Measurements from ENCODE around the gene FGB. TPM values are rescaled to one million over a fixed set of nuclear protein-coding genes. Genes with fewer than 3 reads are reported as not detected.

The FGB gene
- total and polyA plus RNA-seq, 9 of the 15 experiments (the other 6 are each of a cell fraction or from before 2014, with no cell fraction given) = 0.07 to 1.9 (median 0.13) TPM; not detected in 6

- Histone ChIP-seq H3K4me2 (ENCODE audit: insufficient read depth, low read length) (no peak overlapping the region), H3K9me3 (replicated peaks; ENCODE audit: control insufficient read depth, insufficient read depth, low read depth, low read length) (no peaks in the 10 kb centered on the region), H3K27ac (ENCODE audit: extremely low read depth, low read depth, low read length) (no peak overlapping the region), H4K20me1 (replicated peaks; ENCODE audit: control insufficient read depth, insufficient read depth, low read length) (no peaks in the 10 kb centered on the region), H3K36me3 (ENCODE audit: control insufficient read depth, insufficient read depth, low read length) (no peaks in the 10 kb centered on the region), H3K27me3 (ENCODE audit: control insufficient read depth in 2 of 2, insufficient read depth in 2 of 2, low read length in 2 of 2) (peaks cover 0 to 4% of the 10 kb centered on the region in 2 experiments; a peak in 2 of 5 replicates), H3K9ac (ENCODE audit: insufficient read depth in 1 of 2, low read depth in 2 of 2, low read length in 2 of 2) (no peak overlapping the region), H2AFZ (ENCODE audit: low read depth, low read length) (no peak overlapping the region), H3K9me1 (ENCODE audit: control insufficient read depth, insufficient read depth, low read length) (no peaks in the 10 kb centered on the region), H3K4me1 (replicated peaks in 1 of 2; ENCODE audit: control insufficient read depth in 2 of 2, insufficient read depth in 2 of 2, low read length in 2 of 2) (no peaks in the 10 kb centered on the region), H3K79me2 (ENCODE audit: control insufficient read depth, insufficient read depth, low read length) (no peaks in the 10 kb centered on the region), H3K4me3 (no peak overlapping the region)
- CTCF ChIA-PET (ENCODE audit: low intra/inter-chr PET ratio) = no interaction called here
- ATAC-seq = no peak
- 0% methylated on average over 1 of the region's 1 CpG for WGBS (ENCODE audit: insufficient coverage, low coverage, missing lambda C conversion rate)
- no TSS peak for BruUV-seq (replicated peaks)
- no peak for FAIRE-seq
- no peak for DNase-seq (ENCODE audit: extremely low read depth in 1 of 4, low spot score in 3 of 4)
- TF ChIP-seq CSDE1 (IDR thresholded peaks at IDR 0.05) = no peak
- no peak for TF ChIP-seq THAP12 (CRISPR knock-in tag; IDR thresholded peaks at IDR 0.05)
- no peak for TF ChIP-seq PRMT5 (CRISPR knock-in tag; IDR thresholded peaks at IDR 0.05)
- TF ChIP-seq NR4A1 (CRISPR knock-in tag; IDR thresholded peaks at IDR 0.05) = no peak
- no peak for TF ChIP-seq NR4A1 (tag; IDR thresholded peaks at IDR 0.05)
- TF ChIP-seq BRCA1 (IDR thresholded peaks at IDR 0.05) = no peak
- TF ChIP-seq BRCA1 (CRISPR knock-in tag; IDR thresholded peaks at IDR 0.05) = no peak
- no peak for TF ChIP-seq TAL1 (IDR thresholded peaks at IDR 0.05)
- POLR2A ChIA-PET = interaction anchor here (0.7 to 1.3 kb wide), 3 partner anchors 56 to 68 kb away, joined by 3 to 5 read pairs (median 3); no protein-coding TSS in a partner anchor
- intact Hi-C loops (cut with micrococcal nuclease) = loop anchor here (10.0 kb wide), 1 partner anchor 755 kb away; the partner anchor contains the start of gene MAP9
- in situ Hi-C loops (cut with MboI) = loop anchor here (10.0 kb wide), 1 partner anchor 1305 kb away; no protein-coding TSS in a partner anchor
Measured at GRCh38 chr4:154620111-154620510, 57.3 kb downstream of the FGB start.

Small RNA genes lying within 50 kb of the gene (small RNA-seq; reads per million reads assigned to genes)
- not detected for gene RNU6-1285P

Other genes with a start within 250 kb of the FGB start
- 5.5 and 5.7 TPM in 2 replicates for gene DCHS2, start 71.2 kb upstream of the FGB start, total RNA-seq (2014; rRNA removed)
- gene DCHS2, start 71.2 kb upstream of the FGB start, total RNA-seq (2014; rRNA removed; fragmentation: Illumina TruSeq; extraction: Trizol) = 6.8 and 7.4 TPM in 2 replicates
- gene DCHS2, start 71.2 kb upstream of the FGB start, total RNA-seq (2015; rRNA removed; fragmentation: Illumina TruSeq; extraction: Trizol) = 5.7 and 5.8 TPM in 2 replicates
- gene DCHS2, start 71.2 kb upstream of the FGB start, total RNA-seq (2021) = 6.9 and 7.1 TPM in 2 replicates
- 1.8 and 2.8 TPM in 2 replicates for gene DCHS2, start 71.2 kb upstream of the FGB start, polyA plus RNA-seq (2011; rRNA removed)
- gene DCHS2, start 71.2 kb upstream of the FGB start, polyA plus RNA-seq (2014; fragmentation: Illumina TruSeq; extraction: Trizol) = 4.7 and 5.3 TPM in 2 replicates
- under 1 TPM; 0.49 to 0.92 TPM for gene DCHS2, start 71.2 kb upstream of the FGB start, polyA plus RNA-seq (2014; fragmentation: Nextera tagmentation; extraction: Ambion mirVana)
- 4.6 TPM in 2 replicates for gene DCHS2, start 71.2 kb upstream of the FGB start, polyA plus RNA-seq (2014; rRNA removed)
- gene PLRG1, start 12.6 kb upstream of the FGB start, total RNA-seq (2014; rRNA removed) = 48.0 and 53.1 TPM in 2 replicates
- gene PLRG1, start 12.6 kb upstream of the FGB start, total RNA-seq (2014; rRNA removed; fragmentation: Illumina TruSeq; extraction: Trizol) = 120 and 142 TPM in 2 replicates
- 67.3 and 68.9 TPM in 2 replicates for gene PLRG1, start 12.6 kb upstream of the FGB start, total RNA-seq (2015; rRNA removed; fragmentation: Illumina TruSeq; extraction: Trizol)
- gene PLRG1, start 12.6 kb upstream of the FGB start, total RNA-seq (2021) = 121 and 122 TPM in 2 replicates
- gene PLRG1, start 12.6 kb upstream of the FGB start, polyA plus RNA-seq (2011; rRNA removed) = 141 and 204 TPM in 2 replicates
- gene PLRG1, start 12.6 kb upstream of the FGB start, polyA plus RNA-seq (2014; fragmentation: Illumina TruSeq; extraction: Trizol) = 114 and 116 TPM in 2 replicates
- gene PLRG1, start 12.6 kb upstream of the FGB start, polyA plus RNA-seq (2014; fragmentation: Nextera tagmentation; extraction: Ambion mirVana) = 100 to 1,000 TPM; 218 to 248 TPM
- 107 and 118 TPM in 2 replicates for gene PLRG1, start 12.6 kb upstream of the FGB start, polyA plus RNA-seq (2014; rRNA removed)
- gene FGA, start 27.7 kb downstream of the FGB start, total RNA-seq (2014; rRNA removed) = not detected in 2 replicates
- gene FGA, start 27.7 kb downstream of the FGB start, total RNA-seq (2014; rRNA removed; fragmentation: Illumina TruSeq; extraction: Trizol) = not detected in 2 replicates
- gene FGA, start 27.7 kb downstream of the FGB start, total RNA-seq (2015; rRNA removed; fragmentation: Illumina TruSeq; extraction: Trizol) = not detected in 2 replicates
- 2.5 and 3.4 TPM in 2 replicates for gene FGA, start 27.7 kb downstream of the FGB start, total RNA-seq (2021)
- 0.08 TPM in 1 of 2 replicates, not detected in the other for gene FGA, start 27.7 kb downstream of the FGB start, polyA plus RNA-seq (2011; rRNA removed)
- 0.06 TPM in 1 of 2 replicates, not detected in the other for gene FGA, start 27.7 kb downstream of the FGB start, polyA plus RNA-seq (2014; fragmentation: Illumina TruSeq; extraction: Trizol)
- under 1 TPM in 1 of 2 experiments, not detected in 1; 0.04 TPM for gene FGA, start 27.7 kb downstream of the FGB start, polyA plus RNA-seq (2014; fragmentation: Nextera tagmentation; extraction: Ambion mirVana)
- gene FGA, start 27.7 kb downstream of the FGB start, polyA plus RNA-seq (2014; rRNA removed) = not detected in 2 replicates
- gene FGG, start 49.6 kb downstream of the FGB start, total RNA-seq (2014; rRNA removed) = 0.45 TPM in 1 of 2 replicates, not detected in the other
- gene FGG, start 49.6 kb downstream of the FGB start, total RNA-seq (2014; rRNA removed; fragmentation: Illumina TruSeq; extraction: Trizol) = 0.33 TPM in 1 of 2 replicates, not detected in the other
- gene FGG, start 49.6 kb downstream of the FGB start, total RNA-seq (2015; rRNA removed; fragmentation: Illumina TruSeq; extraction: Trizol) = not detected in 2 replicates
- gene FGG, start 49.6 kb downstream of the FGB start, total RNA-seq (2021) = 1.9 and 2.2 TPM in 2 replicates
- 0.08 and 0.24 TPM in 2 replicates for gene FGG, start 49.6 kb downstream of the FGB start, polyA plus RNA-seq (2011; rRNA removed)
- 0.12 TPM in 1 of 2 replicates, not detected in the other for gene FGG, start 49.6 kb downstream of the FGB start, polyA plus RNA-seq (2014; fragmentation: Illumina TruSeq; extraction: Trizol)
- gene FGG, start 49.6 kb downstream of the FGB start, polyA plus RNA-seq (2014; fragmentation: Nextera tagmentation; extraction: Ambion mirVana) = under 1 TPM; 0.34 to 0.41 TPM
- gene FGG, start 49.6 kb downstream of the FGB start, polyA plus RNA-seq (2014; rRNA removed) = 0.27 TPM in 1 of 2 replicates, not detected in the other
- 0.41 and 0.45 TPM in 2 replicates for gene LRAT, start 181.0 kb downstream of the FGB start, total RNA-seq (2014; rRNA removed)
- not detected in 2 replicates for gene LRAT, start 181.0 kb downstream of the FGB start, total RNA-seq (2014; rRNA removed; fragmentation: Illumina TruSeq; extraction: Trizol)
- gene LRAT, start 181.0 kb downstream of the FGB start, total RNA-seq (2015; rRNA removed; fragmentation: Illumina TruSeq; extraction: Trizol) = not detected in 2 replicates
- 0.07 and 0.09 TPM in 2 replicates for gene LRAT, start 181.0 kb downstream of the FGB start, total RNA-seq (2021)
- gene LRAT, start 181.0 kb downstream of the FGB start, polyA plus RNA-seq (2011; rRNA removed) = 0.07 TPM in 1 of 2 replicates, not detected in the other
- 0.09 TPM in 1 of 2 replicates, not detected in the other for gene LRAT, start 181.0 kb downstream of the FGB start, polyA plus RNA-seq (2014; fragmentation: Illumina TruSeq; extraction: Trizol)
- gene LRAT, start 181.0 kb downstream of the FGB start, polyA plus RNA-seq (2014; fragmentation: Nextera tagmentation; extraction: Ambion mirVana) = under 1 TPM in 1 of 2 experiments, not detected in 1; 0.03 TPM
- gene LRAT, start 181.0 kb downstream of the FGB start, polyA plus RNA-seq (2014; rRNA removed) = 0.27 TPM in 1 of 2 replicates, not detected in the other
- not detected in 2 replicates for gene RBM46, start 218.3 kb downstream of the FGB start, total RNA-seq (2014; rRNA removed)
- gene RBM46, start 218.3 kb downstream of the FGB start, total RNA-seq (2014; rRNA removed; fragmentation: Illumina TruSeq; extraction: Trizol) = not detected in 2 replicates
- gene RBM46, start 218.3 kb downstream of the FGB start, total RNA-seq (2015; rRNA removed; fragmentation: Illumina TruSeq; extraction: Trizol) = not detected in 2 replicates
- gene RBM46, start 218.3 kb downstream of the FGB start, total RNA-seq (2021) = not detected in 2 replicates
- gene RBM46, start 218.3 kb downstream of the FGB start, polyA plus RNA-seq (2011; rRNA removed) = not detected in 2 replicates
- 0.04 TPM in 1 of 2 replicates, not detected in the other for gene RBM46, start 218.3 kb downstream of the FGB start, polyA plus RNA-seq (2014; fragmentation: Illumina TruSeq; extraction: Trizol)
- not detected for gene RBM46, start 218.3 kb downstream of the FGB start, polyA plus RNA-seq (2014; fragmentation: Nextera tagmentation; extraction: Ambion mirVana)
- gene RBM46, start 218.3 kb downstream of the FGB start, polyA plus RNA-seq (2014; rRNA removed) = not detected in 2 replicates

Measured in K562 (cell line).